HCT116 (cell line): ENCODE measurements around the gene STMP1. TPM values are rescaled to one million over a fixed set of nuclear protein-coding genes. Genes with fewer than 3 reads are reported as not detected.

Experiments
- ATAC-seq: fragments of 200-7000 bp; cut with Tn5 transposase; 2 replicates; pipeline ENCODE4 v1.9.1; 2020; ENCODE audit warnings: mild to moderate bottlenecking, moderate library complexity
- BruUV-seq: library from RNA; stranded (reverse); fragments of 400-500 nt; replicated peaks from 2 replicates; lab custom pipeline; 2021; lab: Mats Ljungman, UMichigan
- CTCF ChIA-PET: fragments of 300-600 bp; sonication (Branson Sonifier 250); formaldehyde crosslinking; loops from one replicate; lab custom pipeline; 2021; ENCODE audit warnings: antibody characterized with exemption; lab: Charles Lee
- POLR2A ChIA-PET: fragments of 300-600, 350-600 bp; sonication (Branson Sonifier 250); formaldehyde crosslinking; loops from one replicate; lab custom pipeline; 2021; ENCODE audit warnings: antibody characterized with exemption; lab: Charles Lee
- RAD21 ChIA-PET, 2 experiments: fragments of 300-600 bp; sonication (Branson Sonifier 250); formaldehyde crosslinking; loops; one replicate each; lab custom pipeline; 2023; ENCODE audit warnings: low total read pairs in 2 of 2; ENCODE audit not compliant: uncharacterized antibody in 2 of 2, unreplicated experiment in 2 of 2, low non-redundant PET in 1 of 2; lab: Charles Lee
- DNase-seq: peaks from one replicate; pipeline ENCODE4 v3.0.0-alpha.2; 2010; ENCODE audit warnings: low read depth, low spot score
- H2AFZ ChIP-seq: fragments of 200-600 bp; shearing (Covaris generic), sonication (generic); 2 replicates; pipeline ENCODE4 v1.6.1; 2017; ENCODE audit warnings: low read depth, mixed run types, mixed read lengths, antibody characterized with exemption, low read length; ENCODE audit not compliant: poor library complexity, severe bottlenecking
- H3K27ac ChIP-seq: 2 replicates; pipeline ENCODE4 v1.5.1; 2012; ENCODE audit warnings: low read depth, low read length
- H3K27me3 ChIP-seq: fragments of 200-600 bp; sonication (generic); 2 replicates; pipeline ENCODE4 v1.6.1; 2016; ENCODE audit warnings: mixed run types, low read length, mixed read lengths; ENCODE audit not compliant: insufficient read depth
- H3K36me3 ChIP-seq, 2 experiments: fragments of 200-500 bp in 1 of 2; fragments of 200-600 bp in 1 of 2; sonication (Bioruptor generic) in 1 of 2; sonication (generic) in 1 of 2; 2 replicates each; pipeline versions ENCODE4 v1.5.1 to v1.6.1; 2014 to 2016; ENCODE audit warnings: low read length in 2 of 2, inconsistent platforms in 1 of 2, mixed read lengths in 1 of 2, mixed run types in 1 of 2; ENCODE audit not compliant: insufficient read depth in 2 of 2, control insufficient read depth in 1 of 2
- H3K4me1 ChIP-seq, 2 experiments: fragments of 200-600 bp in 1 of 2; sonication (generic) in 1 of 2; 2 replicates each; pipeline versions ENCODE4 v1.5.1 to v1.6.1; 2012 to 2017; ENCODE audit warnings: low read length in 2 of 2, inconsistent platforms in 1 of 2, mild to moderate bottlenecking in 1 of 2, mixed read lengths in 1 of 2, mixed run types in 1 of 2, moderate library complexity in 1 of 2; ENCODE audit not compliant: insufficient read depth in 2 of 2, control insufficient read depth in 1 of 2
- H3K4me2 ChIP-seq: fragments of 200-600 bp; sonication (generic); 2 replicates; pipeline ENCODE4 v1.6.1; 2017; ENCODE audit warnings: mixed run types, low read length, mixed read lengths
- H3K4me3 ChIP-seq, 2 experiments: fragments of 200-600 bp in 1 of 2; sonication (generic) in 1 of 2; replicated peaks in 1 of 2; 2 replicates each; pipeline ENCODE4 v1.5.1; 2011 to 2016; ENCODE audit warnings: low read length in 2 of 2, control low read depth in 1 of 2, low read depth in 1 of 2, mild to moderate bottlenecking in 1 of 2, mixed read lengths in 1 of 2, mixed run types in 1 of 2
- H3K79me2 ChIP-seq: fragments of 200-600 bp; sonication (generic); 2 replicates; pipeline ENCODE4 v1.6.1; 2017; ENCODE audit warnings: mild to moderate bottlenecking, mixed run types, low read length, moderate library complexity, mixed read lengths; ENCODE audit not compliant: insufficient read depth
- H3K9ac ChIP-seq: fragments of 200-600 bp; sonication (generic); 2 replicates; pipeline ENCODE4 v1.6.1; 2016; ENCODE audit warnings: low read length, mixed read lengths
- H3K9me2 ChIP-seq: fragments of 200-600 bp; sonication (generic), shearing (Covaris generic); 2 replicates; pipeline ENCODE4 v1.6.1; 2017; ENCODE audit warnings: mixed run types, mild to moderate bottlenecking, moderate library complexity; ENCODE audit not compliant: insufficient read depth
- H3K9me3 ChIP-seq, 2 experiments: fragments of 200-500 bp in 1 of 2; fragments of 200-600 bp in 1 of 2; sonication (Bioruptor generic) in 1 of 2; sonication (generic) in 1 of 2; 2 replicates each; pipeline ENCODE4 v1.6.1; 2014 to 2017; ENCODE audit warnings: low read length in 2 of 2, mixed read lengths in 2 of 2, inconsistent platforms in 1 of 2, low read depth in 1 of 2, mild to moderate bottlenecking in 1 of 2, mixed run types in 1 of 2, moderate library complexity in 1 of 2; ENCODE audit not compliant: control insufficient read depth in 1 of 2, insufficient read depth in 1 of 2
- H4K20me1 ChIP-seq: fragments of 200-600 bp; sonication (generic), shearing (Covaris generic); 2 replicates; pipeline ENCODE4 v1.6.1; 2017; ENCODE audit warnings: mixed run types, mild to moderate bottlenecking, moderate library complexity; ENCODE audit not compliant: insufficient read depth
- CEBPB ChIP-seq: IDR thresholded peaks from 2 replicates; pipeline ENCODE4 v1.6.1; 2012; ENCODE audit warnings: low read depth
- EGR1 ChIP-seq: IDR thresholded peaks from 2 replicates; pipeline ENCODE4 v1.6.1; 2012; ENCODE audit warnings: low read depth
- JUND ChIP-seq: IDR thresholded peaks from 2 replicates; pipeline ENCODE4 v1.6.1; 2012
- POLR2A ChIP-seq: IDR thresholded peaks from 2 replicates; pipeline ENCODE4 v1.7.0; 2011; ENCODE audit warnings: borderline replicate concordance; ENCODE audit not compliant: insufficient read depth, insufficient read length; ENCODE audit errors: extremely low read depth
- POLR2AphosphoS5 ChIP-seq: IDR thresholded peaks from 2 replicates; pipeline ENCODE4 v1.6.1; 2011; ENCODE audit warnings: mild to moderate bottlenecking, low read depth, low read length, moderate library complexity
- SP1 ChIP-seq: IDR thresholded peaks from 2 replicates; pipeline ENCODE4 v1.6.1; 2012; ENCODE audit warnings: low read depth
- TCF7L2 ChIP-seq: IDR thresholded peaks from 2 replicates; pipeline ENCODE4 v1.7.0; 2011; ENCODE audit warnings: borderline replicate concordance, inconsistent platforms; ENCODE audit not compliant: insufficient read depth, insufficient read length; ENCODE audit errors: extremely low read depth
- ZFX ChIP-seq: fragments of 450-650 bp; IDR thresholded peaks from 2 replicates; pipeline ENCODE4 v1.6.1; 2017
- ZNF274 ChIP-seq: fragments of 200-500 bp; sonication (Bioruptor generic); IDR thresholded peaks from 2 replicates; pipeline ENCODE4 v1.6.1; 2014; ENCODE audit warnings: mild to moderate bottlenecking, low read depth, low read length, inconsistent platforms
- intact Hi-C: fragments of 100-400 bp; cut with micrococcal nuclease; formaldehyde crosslinking; loops from 2 replicates; pipeline ENCODE4 v1.10.0; 2022
- total RNA-seq: library from RNA; stranded (reverse); gene quantifications from one replicate; pipeline ENCODE4 v1.2.1, GENCODE V29; 2021; ENCODE audit not compliant: unreplicated experiment
- TF ChIP-seq, protein P1 (sequence below): IDR thresholded peaks from 2 replicates; pipeline ENCODE4 v1.6.1; 2011; ENCODE audit warnings: mild to moderate bottlenecking, low read length, moderate library complexity; ENCODE audit not compliant: insufficient replicate concordance; ENCODE audit errors: extremely low read depth
- TF ChIP-seq, protein P2 (sequence below): IDR thresholded peaks from 2 replicates; pipeline ENCODE4 v1.6.1; 2012

Gene STMP1
- total RNA-seq, 1 experiment from 2014 or later, result 32.8 TPM

DNA sequence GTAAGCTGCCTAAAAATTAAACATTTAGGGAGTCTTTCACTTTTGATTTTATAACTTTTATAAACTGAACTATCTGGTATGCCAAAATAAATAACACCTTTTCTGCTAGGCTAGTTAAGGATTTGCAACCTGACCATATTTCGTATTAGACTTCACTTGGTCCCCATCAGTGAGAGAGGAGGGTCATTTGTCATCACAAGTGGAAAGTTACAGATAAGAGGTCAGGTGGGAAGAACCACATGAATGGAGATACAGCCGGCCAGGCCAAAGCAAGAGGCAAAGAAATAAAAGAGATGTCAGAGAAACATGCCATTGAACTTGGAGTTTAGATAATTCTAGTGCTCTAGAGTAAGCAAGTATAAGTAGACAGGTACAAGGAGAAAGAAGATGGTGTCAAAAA is 44.5 kb upstream of the STMP1 start:
- Histone ChIP-seq H3K9me2 (no peaks in the 10 kb centered on the region), H3K4me1 (peaks cover 4 to 5% of the 10 kb centered on the region in 2 experiments; a peak in 3 of 4 replicates), H3K4me2 (no peak overlapping the region), H2AFZ (no peak overlapping the region), H3K27me3 (no peaks in the 10 kb centered on the region), H4K20me1 (no peaks in the 10 kb centered on the region)
- no peak for DNase-seq
- CTCF ChIA-PET, result no interaction called here
- no TSS peak for BruUV-seq
- TF ChIP-seq, protein P1, sequence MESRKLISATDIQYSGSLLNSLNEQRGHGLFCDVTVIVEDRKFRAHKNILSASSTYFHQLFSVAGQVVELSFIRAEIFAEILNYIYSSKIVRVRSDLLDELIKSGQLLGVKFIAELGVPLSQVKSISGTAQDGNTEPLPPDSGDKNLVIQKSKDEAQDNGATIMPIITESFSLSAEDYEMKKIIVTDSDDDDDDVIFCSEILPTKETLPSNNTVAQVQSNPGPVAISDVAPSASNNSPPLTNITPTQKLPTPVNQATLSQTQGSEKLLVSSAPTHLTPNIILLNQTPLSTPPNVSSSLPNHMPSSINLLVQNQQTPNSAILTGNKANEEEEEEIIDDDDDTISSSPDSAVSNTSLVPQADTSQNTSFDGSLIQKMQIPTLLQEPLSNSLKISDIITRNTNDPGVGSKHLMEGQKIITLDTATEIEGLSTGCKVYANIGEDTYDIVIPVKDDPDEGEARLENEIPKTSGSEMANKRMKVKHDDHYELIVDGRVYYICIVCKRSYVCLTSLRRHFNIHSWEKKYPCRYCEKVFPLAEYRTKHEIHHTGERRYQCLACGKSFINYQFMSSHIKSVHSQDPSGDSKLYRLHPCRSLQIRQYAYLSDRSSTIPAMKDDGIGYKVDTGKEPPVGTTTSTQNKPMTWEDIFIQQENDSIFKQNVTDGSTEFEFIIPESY, result no peak
- no peak for TF ChIP-seq POLR2AphosphoS5
- no peak for TF ChIP-seq CEBPB
- TF ChIP-seq SP1, result no peak
- no peak for TF ChIP-seq JUND
- no peak for TF ChIP-seq POLR2A
- TF ChIP-seq ZFX, result no peak
- no peak for TF ChIP-seq ZNF274
- no peak for TF ChIP-seq EGR1
- TF ChIP-seq, protein P2, sequence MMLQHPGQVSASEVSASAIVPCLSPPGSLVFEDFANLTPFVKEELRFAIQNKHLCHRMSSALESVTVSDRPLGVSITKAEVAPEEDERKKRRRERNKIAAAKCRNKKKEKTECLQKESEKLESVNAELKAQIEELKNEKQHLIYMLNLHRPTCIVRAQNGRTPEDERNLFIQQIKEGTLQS, result no peak
- TF ChIP-seq TCF7L2, result no peak
- TF ChIP-seq, all 23 proteins: peak for 0
- H3K9ac ChIP-seq, result no peak overlapping the region
- H3K9me3 ChIP-seq, result no peaks in the 10 kb centered on the region
- ChIA-PET RAD21 (no interaction called here), POLR2A (no interaction called here)
- H3K27ac ChIP-seq, result no peak overlapping the region
- H3K36me3 ChIP-seq, result peaks cover 37 to 43% of the 10 kb centered on the region in 2 experiments
- intact Hi-C loops, result no loop called here
- 0 out of 2 replicates have a peak, but pooled peaks cover under 1% of the 10 kb centered on the region for H3K79me2 ChIP-seq
- ATAC-seq, result no peak
- H3K4me3 ChIP-seq, result no peak overlapping the region
